ENCODE measurements around the gene HPN. TPM values are rescaled to one million over a fixed set of nuclear protein-coding genes. Genes with fewer than 3 reads are reported as not detected.
"Not testable (repeated sequence)": the region's sequence is repeated elsewhere in the genome, so short reads cannot be mapped to it uniquely, and the experiment has no call there.

The HPN gene
- total RNA-seq (2014; rRNA removed; shearing (Covaris generic)) (16.2 and 17.4 TPM in 2 replicates), polyA plus RNA-seq (2016; fragmentation: Nextera tagmentation; extraction: Ambion mirVana) (14.0 and 14.6 TPM in 2 replicates)
- long read RNA-seq, partial matches to known transcripts = 18 of 34 reads
- long read RNA-seq, other reads (novel, unspliced or antisense) = 16 of 34 reads

GRCh38 chr19:35041548-35042055 lies at the start of gene HPN:
TSS of gene HPN (plus strand) at chr19:35041721. CDS start at chr19:35042507, 786 bp downstream.
- Mint-ChIP-seq H3K27ac (peak within 1 kb of the TSS; percentile 92), H3K36me3 (ENCODE audit: low read depth) (no peaks in the 10 kb centered on the region; the same call in 2 of the 3 replicates), H3K9me3 (no peaks in the 10 kb centered on the region), H3K27me3 (ENCODE audit: insufficient read depth, low read depth, poor library complexity) (peaks cover 8% of the 10 kb centered on the region), H3K4me3 (peak within 1 kb of the TSS; percentile 74), H3K4me1 (peaks cover 50% of the 10 kb centered on the region)
- Histone ChIP-seq H3K27ac (ENCODE audit: low read depth) (peak within 1 kb of the TSS; percentile 80; the same call in 1 of the 2 replicates), H3K4me2 (peak within 1 kb of the TSS; percentile 94), H3K4me1 (ENCODE audit: insufficient read depth) (peaks cover 44% of the 10 kb centered on the region), H3K27me3 (ENCODE audit: insufficient read depth) (no peaks in the 10 kb centered on the region), H3F3A (replicated peaks; ENCODE audit: low read depth) (peaks cover 11% of the 10 kb centered on the region; the same call in 1 of the 2 replicates), H3K36me3 (ENCODE audit: insufficient read depth) (no peaks in the 10 kb centered on the region), H4K20me1 (replicated peaks; ENCODE audit: insufficient read depth) (no peaks in the 10 kb centered on the region; the same call in 1 of the 2 replicates), H3K9me2 (ENCODE audit: insufficient read depth) (no peaks in the 10 kb centered on the region), H3K79me2 (replicated peaks; ENCODE audit: insufficient read depth) (peaks cover 17% of the 10 kb centered on the region; the same call in 1 of the 2 replicates), H3K4me3 (peak within 1 kb of the TSS; percentile 74), H2AFZ (peak within 1 kb of the TSS; percentile 78; the same call in 1 of the 2 replicates)
- ATAC-seq (peak; percentile 80), DNase-seq (ENCODE audit: low spot score) (peak; percentile 92)
- no peak for TF ChIP-seq STAT1 (IDR thresholded peaks at IDR 0.05; ENCODE audit: unreplicated experiment)
- TF ChIP-seq POLR2AphosphoS5 (IDR thresholded peaks at IDR 0.05; ENCODE audit: low read depth) = peak; percentile 68
- TF ChIP-seq EZH2phosphoT487 (IDR thresholded peaks at IDR 0.05; ENCODE audit: unreplicated experiment) = no peak

GRCh38 chr19:34992582-34992981 lies 48.9 kb upstream of the HPN start:
- peaks cover 14% of the 10 kb centered on the region for H3K4me1 ChIP-seq (ENCODE audit: insufficient read depth)
- not testable (repeated sequence) for H3K4me3 ChIP-seq
- peaks cover 11% of the 10 kb centered on the region for H3K27me3 Mint-ChIP-seq (ENCODE audit: insufficient read depth, low read depth, poor library complexity)

GRCh38 chr19:34994286-34994642 lies 47.3 kb upstream of the HPN start:
- peaks cover 28% of the 10 kb centered on the region for H3K4me1 ChIP-seq (ENCODE audit: insufficient read depth)
- no peak for DNase-seq (ENCODE audit: low spot score)
- Mint-ChIP-seq H3K4me1 (peaks cover 26% of the 10 kb centered on the region), H3K4me3 (no peak overlapping the region), H3K9me3 (peaks cover 14% of the 10 kb centered on the region), H3K27me3 (ENCODE audit: insufficient read depth, low read depth, poor library complexity) (peaks cover 20% of the 10 kb centered on the region), H3K27ac (no peak overlapping the region), H3K36me3 (ENCODE audit: low read depth) (no peaks in the 10 kb centered on the region; the same call in 2 of the 3 replicates)
- no peaks in the 10 kb centered on the region for H4K20me1 ChIP-seq (replicated peaks; ENCODE audit: insufficient read depth)
- ATAC-seq = no peak
- no peaks in the 10 kb centered on the region for H3K36me3 ChIP-seq (ENCODE audit: insufficient read depth)
- H3F3A ChIP-seq (replicated peaks; ENCODE audit: low read depth) = peaks cover 15% of the 10 kb centered on the region
- no peaks in the 10 kb centered on the region for H3K27me3 ChIP-seq (ENCODE audit: insufficient read depth)
- H3K79me2 ChIP-seq (replicated peaks; ENCODE audit: insufficient read depth) = no peaks in the 10 kb centered on the region
- no peak overlapping the region for H3K4me3 ChIP-seq
- H3K27ac ChIP-seq (ENCODE audit: low read depth) = no peak overlapping the region
- H3K9me2 ChIP-seq (ENCODE audit: insufficient read depth) = no peaks in the 10 kb centered on the region
- H3K4me2 ChIP-seq = no peak overlapping the region
- no peak overlapping the region for H2AFZ ChIP-seq
- TF ChIP-seq EZH2 (IDR thresholded peaks at IDR 0.05; ENCODE audit: low read depth, unreplicated experiment) (no peak), NANOG (IDR thresholded peaks at IDR 0.05; ENCODE audit: borderline replicate concordance) (no peak), CTCF (conservative IDR thresholded peaks at IDR 0.05; ENCODE audit: low read depth in 2 of 2) (no peak), EZH2phosphoT487 (IDR thresholded peaks at IDR 0.05; ENCODE audit: unreplicated experiment) (no peak), ZNF114 (CRISPR knock-in tag; IDR thresholded peaks at IDR 0.05) (no peak), REST (IDR thresholded peaks at IDR 0.05; ENCODE audit: unreplicated experiment) (no peak), ZNF331 (CRISPR knock-in tag; IDR thresholded peaks at IDR 0.05; ENCODE audit: low read depth) (no peak)

More at GRCh38 chr19:34992582-34992981, 48.9 kb upstream of the HPN start:
- not testable (repeated sequence) for H3K27me3 ChIP-seq (ENCODE audit: insufficient read depth); H3K4me3 Mint-ChIP-seq; H4K20me1 ChIP-seq (replicated peaks; ENCODE audit: insufficient read depth); ATAC-seq; H3K27ac ChIP-seq (ENCODE audit: low read depth); H3K36me3 ChIP-seq (ENCODE audit: insufficient read depth); H2AFZ ChIP-seq; H3K79me2 ChIP-seq (replicated peaks; ENCODE audit: insufficient read depth); H3K9me2 ChIP-seq (ENCODE audit: insufficient read depth); H3K36me3 Mint-ChIP-seq (ENCODE audit: low read depth); H3K27ac Mint-ChIP-seq; H3K4me2 ChIP-seq; DNase-seq (ENCODE audit: low spot score)
- peaks cover 14% of the 10 kb centered on the region for H3K9me3 Mint-ChIP-seq
- peaks cover 14% of the 10 kb centered on the region for H3K4me1 Mint-ChIP-seq
- H3F3A ChIP-seq (replicated peaks; ENCODE audit: low read depth) = peaks cover 10% of the 10 kb centered on the region; the same call in 1 of the 2 replicates

Measured in GM23338 (cell line).